BLaER1 treated with 17β-estradiol and CSF1 and Interleukin-3, amounts not matched to agents 10 nM and 100 nM (cell line): ENCODE measurements around the gene SAMSN1.

ENCODE experiments used
- H3K27ac ChIP-seq, 11 experiments: shearing (Covaris generic); formaldehyde crosslinking; 2 replicates each; pipeline ENCODE4 v1.8.1; 2022
- H3K27me3 ChIP-seq, 11 experiments: shearing (Covaris generic); formaldehyde crosslinking; 2 replicates each; pipeline ENCODE4 v1.8.1; 2022
- H3K36me3 ChIP-seq, 11 experiments: shearing (Covaris generic); formaldehyde crosslinking; 2 replicates each; pipeline ENCODE4 v1.8.1; 2022
- H3K4me1 ChIP-seq, 10 experiments: shearing (Covaris generic); formaldehyde crosslinking; 2 replicates each; pipeline ENCODE4 v1.8.1; 2022
- H3K4me2 ChIP-seq, 11 experiments: shearing (Covaris generic); formaldehyde crosslinking; 2 replicates each; pipeline ENCODE4 v1.8.1; 2022
- H3K4me3 ChIP-seq, 10 experiments: shearing (Covaris generic); formaldehyde crosslinking; 2 replicates each; pipeline ENCODE4 v1.8.1; 2022
- H3K9ac ChIP-seq, 11 experiments: shearing (Covaris generic); formaldehyde crosslinking; 2 replicates each; pipeline ENCODE4 v1.8.1; 2022
- H3K9me3 ChIP-seq, 11 experiments: shearing (Covaris generic); formaldehyde crosslinking; replicated peaks in 1 of 11; 2 replicates each; pipeline ENCODE4 v1.8.1; 2022
- H4K20me1 ChIP-seq, 11 experiments: shearing (Covaris generic); formaldehyde crosslinking; 2 replicates each; pipeline ENCODE4 v1.8.1; 2022
- Cebpa-rat ChIP-seq, 11 experiments: shearing (Covaris generic); IDR thresholded peaks; 2 replicates each; pipeline ENCODE4 v1.8.1; 2022

Gene SAMSN1

DNA sequence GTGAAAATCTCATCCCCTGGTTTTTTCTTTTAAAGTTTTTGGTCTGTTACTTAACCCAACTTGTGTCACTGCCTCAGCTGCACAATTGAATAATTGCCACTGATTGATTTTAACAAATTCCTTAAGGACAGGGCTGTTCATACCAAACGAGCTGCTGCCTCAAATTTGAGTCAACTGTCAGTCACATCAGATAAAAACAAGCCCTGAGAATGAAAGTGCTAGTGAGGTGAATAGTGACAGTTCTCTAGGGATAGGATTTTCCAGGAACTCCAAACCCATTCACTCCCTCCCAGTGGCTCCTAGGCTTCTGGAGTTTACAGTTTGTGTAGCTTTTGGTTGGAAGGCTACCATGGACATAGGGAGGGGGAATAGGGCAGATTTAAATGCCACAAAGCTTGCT, 79.4 kb downstream of the SAMSN1 start:
- H3K9ac ChIP-seq = no peak overlapping the region
- no peak overlapping the region for H3K27ac ChIP-seq
- no peaks in the 10 kb centered on the region for H4K20me1 ChIP-seq
- H3K27me3 ChIP-seq = no peaks in the 10 kb centered on the region
- no peaks in the 10 kb centered on the region for H3K4me1 ChIP-seq
- H3K36me3 ChIP-seq = no peaks in the 10 kb centered on the region
- no peak overlapping the region for H3K4me2 ChIP-seq
- no peaks in the 10 kb centered on the region for H3K9me3 ChIP-seq
- no peak overlapping the region for H3K4me3 ChIP-seq
- no peak for TF ChIP-seq Cebpa-rat (IDR thresholded peaks at IDR 0.05)

DNA sequence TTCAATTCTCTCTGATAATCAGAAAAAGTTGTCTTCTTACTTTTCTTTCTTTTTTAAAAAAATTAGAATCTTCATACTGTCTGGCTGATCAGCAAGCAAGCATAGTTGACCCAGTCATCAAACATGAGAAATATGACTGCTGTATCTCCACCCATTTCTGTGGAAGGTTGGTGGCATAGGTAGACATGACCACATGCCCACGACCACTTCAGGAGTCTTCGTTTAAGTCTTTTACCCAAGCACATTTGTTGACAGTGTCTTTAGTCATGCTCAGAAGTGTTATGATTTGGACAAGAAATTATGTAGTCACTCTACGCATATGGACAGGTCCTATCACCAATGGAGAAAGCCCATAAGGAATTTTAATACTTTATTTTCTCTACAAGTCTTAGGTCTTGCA, 88.4 kb downstream of the SAMSN1 start:
- H3K4me1 ChIP-seq = peaks cover 0 to 13% (median 0%) of the 10 kb centered on the region in 10 experiments; a peak in 1 of 20 replicates
- H4K20me1 ChIP-seq = no peaks in the 10 kb centered on the region
- no peak overlapping the region for H3K4me2 ChIP-seq
- H3K36me3 ChIP-seq = no peaks in the 10 kb centered on the region
- no peaks in the 10 kb centered on the region for H3K27me3 ChIP-seq
- H3K27ac ChIP-seq = no peak overlapping the region
- no peak overlapping the region for H3K9ac ChIP-seq
- H3K4me3 ChIP-seq = no peak overlapping the region
- TF ChIP-seq Cebpa-rat (IDR thresholded peaks at IDR 0.05) = no peak
- H3K9me3 ChIP-seq = no peaks in the 10 kb centered on the region

DNA sequence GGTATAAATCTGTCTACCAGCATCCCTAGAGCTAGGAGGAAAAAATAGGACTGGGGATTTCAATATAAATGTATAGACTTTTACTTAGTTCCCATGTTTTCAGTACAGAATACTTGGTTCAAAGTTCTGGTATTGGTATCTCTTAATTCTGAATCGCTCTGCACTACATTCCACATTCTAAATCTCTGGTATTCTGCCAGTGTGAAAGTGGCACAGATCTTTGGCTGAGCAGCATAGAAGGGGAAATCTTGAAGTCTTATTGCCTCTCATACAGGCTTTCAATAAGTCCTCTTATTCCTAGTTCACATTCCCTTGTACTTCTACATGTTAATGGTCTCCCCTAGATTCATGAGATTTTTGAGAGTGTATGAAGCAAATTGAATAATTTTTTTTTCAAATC, 89.2 kb downstream of the SAMSN1 start:
- no peak for TF ChIP-seq Cebpa-rat (IDR thresholded peaks at IDR 0.05)
- Histone ChIP-seq H3K27me3 (no peaks in the 10 kb centered on the region), H3K4me1 (peaks cover 0 to 18% (median 0%) of the 10 kb centered on the region in 10 experiments; a peak in 2 of 20 replicates), H4K20me1 (no peaks in the 10 kb centered on the region), H3K4me3 (no peak overlapping the region), H3K4me2 (no peak overlapping the region), H3K27ac (no peak overlapping the region), H3K9me3 (no peaks in the 10 kb centered on the region), H3K9ac (no peak overlapping the region), H3K36me3 (no peaks in the 10 kb centered on the region)

DNA sequence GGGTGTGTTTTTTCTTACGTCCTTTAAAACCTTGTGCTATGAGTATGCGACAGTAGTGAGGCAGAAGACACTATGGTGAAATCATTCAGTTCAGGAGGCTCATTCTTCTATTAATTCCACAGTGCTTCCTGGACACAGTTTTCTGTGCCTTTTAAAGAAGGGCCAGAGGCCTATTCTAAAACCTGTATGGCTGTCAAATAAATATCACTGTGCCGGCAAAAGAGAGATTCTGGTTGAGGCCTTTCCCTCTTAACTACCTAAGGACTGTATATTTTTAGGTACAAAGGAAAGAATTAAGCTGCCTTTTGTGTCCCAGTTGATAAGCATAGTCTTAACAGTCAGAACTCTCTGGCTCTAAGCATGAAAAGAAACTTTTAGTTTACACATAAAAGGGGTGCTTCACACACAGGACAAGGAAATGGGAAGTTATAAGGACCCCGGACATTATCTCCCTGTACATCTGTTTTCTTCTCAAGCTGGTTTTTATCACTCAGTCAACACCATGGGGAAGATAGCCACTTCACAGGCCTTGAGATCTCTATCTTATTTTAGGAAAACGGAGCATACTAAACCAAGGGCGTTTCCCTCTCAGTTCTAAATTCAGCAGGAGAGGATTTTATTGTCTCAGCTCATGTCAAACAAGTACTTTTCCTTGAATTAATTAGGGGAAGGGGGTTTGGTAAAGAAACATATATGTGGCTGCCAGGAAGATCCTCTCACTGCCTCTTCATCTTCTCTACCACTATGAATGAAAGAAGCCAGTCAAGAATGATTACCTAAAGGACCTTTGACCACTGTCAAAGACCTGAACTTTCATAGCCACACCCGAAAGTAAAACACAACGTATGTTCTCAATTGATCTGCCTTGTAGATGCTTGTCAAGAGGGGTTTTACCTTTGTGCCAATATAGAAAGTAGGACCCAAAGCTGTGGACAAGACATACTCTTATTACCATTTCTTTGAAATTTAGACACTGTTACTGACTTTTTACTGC, 91.8 kb downstream of the SAMSN1 start:
- no peak for TF ChIP-seq Cebpa-rat (IDR thresholded peaks at IDR 0.05)
- H3K27me3 ChIP-seq = no peaks in the 10 kb centered on the region
- H3K4me2 ChIP-seq = peak overlapping the region in 2 of 11 experiments; percentile 4 to 26; a peak in 2 of 22 replicates
- H3K27ac ChIP-seq = no peak overlapping the region
- H3K4me3 ChIP-seq = no peak overlapping the region
- H3K9me3 ChIP-seq = no peaks in the 10 kb centered on the region
- no peaks in the 10 kb centered on the region for H3K36me3 ChIP-seq
- H3K9ac ChIP-seq = no peak overlapping the region
- H4K20me1 ChIP-seq = no peaks in the 10 kb centered on the region
- peaks cover 0 to 18% (median 0%) of the 10 kb centered on the region in 10 experiments; a peak in 2 of 20 replicates for H3K4me1 ChIP-seq

DNA sequence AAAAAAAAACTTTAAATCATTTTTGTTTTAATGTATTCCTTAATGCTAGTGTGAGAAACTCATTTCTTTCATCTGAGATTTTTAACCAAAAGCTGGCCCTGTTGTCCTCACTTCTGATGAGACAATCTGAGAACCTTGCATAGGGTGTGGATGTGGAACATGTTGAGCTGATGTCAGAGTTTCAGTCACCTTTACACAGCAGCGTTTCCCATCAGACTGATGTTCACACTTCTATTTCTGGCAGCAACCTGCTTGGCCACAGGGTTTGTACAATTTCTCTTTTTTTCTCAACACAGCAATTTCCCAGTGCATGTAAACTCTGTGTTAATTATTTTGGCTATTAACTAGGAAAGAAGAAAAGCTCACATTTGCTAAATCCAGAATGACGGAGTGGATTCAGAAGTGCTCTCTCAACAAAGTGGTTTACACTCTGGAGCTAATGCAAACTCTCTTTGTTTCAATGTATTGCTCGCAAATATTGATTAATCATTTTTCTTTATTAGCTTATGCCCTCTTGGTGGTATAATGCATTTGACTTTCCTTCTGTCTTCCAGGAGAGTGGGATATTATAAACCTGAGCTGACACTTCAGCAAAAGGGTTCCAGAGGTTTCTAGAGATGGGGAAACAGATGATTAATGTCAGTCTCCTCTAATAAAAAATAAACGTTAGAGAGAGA, 92.6 kb downstream of the SAMSN1 start:
- no peaks in the 10 kb centered on the region for H3K9me3 ChIP-seq
- no peak for TF ChIP-seq Cebpa-rat (IDR thresholded peaks at IDR 0.05)
- peaks cover 0 to 18% (median 0%) of the 10 kb centered on the region in 10 experiments; a peak in 2 of 20 replicates for H3K4me1 ChIP-seq
- no peaks in the 10 kb centered on the region for H4K20me1 ChIP-seq
- no peak overlapping the region for H3K4me3 ChIP-seq
- no peaks in the 10 kb centered on the region for H3K36me3 ChIP-seq
- no peaks in the 10 kb centered on the region for H3K27me3 ChIP-seq
- no peak overlapping the region for H3K9ac ChIP-seq
- no peak overlapping the region for H3K4me2 ChIP-seq
- no peak overlapping the region for H3K27ac ChIP-seq

DNA sequence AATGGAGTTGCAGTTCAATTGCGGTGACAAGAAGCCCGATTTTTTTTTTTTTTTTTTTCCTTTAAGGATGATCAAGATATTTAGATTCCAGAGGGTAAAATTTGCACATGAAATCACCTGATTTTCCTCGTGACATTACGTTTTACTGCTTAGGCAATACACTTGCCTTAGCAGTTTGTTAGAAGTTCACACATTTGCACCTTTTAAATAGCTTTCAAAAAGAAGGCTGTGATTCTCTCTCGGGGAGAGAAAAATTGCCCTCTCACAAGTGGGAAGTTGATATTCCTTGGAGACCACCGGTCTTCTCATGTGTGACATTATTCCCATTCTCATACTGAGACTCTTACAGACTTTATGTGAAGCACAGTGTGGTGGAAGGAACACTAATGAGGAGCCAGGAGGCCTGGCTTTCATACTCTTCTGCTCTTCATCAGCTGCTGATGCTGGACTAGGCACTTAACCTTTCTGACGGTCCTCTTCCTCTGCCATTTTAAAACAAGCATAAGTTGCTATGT, 93.3 kb downstream of the SAMSN1 start:
- no peaks in the 10 kb centered on the region for H3K36me3 ChIP-seq
- no peaks in the 10 kb centered on the region for H3K27me3 ChIP-seq
- H3K27ac ChIP-seq = no peak overlapping the region
- no peak for TF ChIP-seq Cebpa-rat (IDR thresholded peaks at IDR 0.05)
- H4K20me1 ChIP-seq = no peaks in the 10 kb centered on the region
- 0 out of 22 replicates have a peak overlapping the region, but pooled peaks of 1 of the 11 experiments have one; percentile 15 for H3K4me2 ChIP-seq
- no peak overlapping the region for H3K4me3 ChIP-seq
- peaks cover 0 to 18% (median 0%) of the 10 kb centered on the region in 10 experiments; a peak in 2 of 20 replicates for H3K4me1 ChIP-seq
- H3K9me3 ChIP-seq = no peaks in the 10 kb centered on the region
- no peak overlapping the region for H3K9ac ChIP-seq

DNA sequence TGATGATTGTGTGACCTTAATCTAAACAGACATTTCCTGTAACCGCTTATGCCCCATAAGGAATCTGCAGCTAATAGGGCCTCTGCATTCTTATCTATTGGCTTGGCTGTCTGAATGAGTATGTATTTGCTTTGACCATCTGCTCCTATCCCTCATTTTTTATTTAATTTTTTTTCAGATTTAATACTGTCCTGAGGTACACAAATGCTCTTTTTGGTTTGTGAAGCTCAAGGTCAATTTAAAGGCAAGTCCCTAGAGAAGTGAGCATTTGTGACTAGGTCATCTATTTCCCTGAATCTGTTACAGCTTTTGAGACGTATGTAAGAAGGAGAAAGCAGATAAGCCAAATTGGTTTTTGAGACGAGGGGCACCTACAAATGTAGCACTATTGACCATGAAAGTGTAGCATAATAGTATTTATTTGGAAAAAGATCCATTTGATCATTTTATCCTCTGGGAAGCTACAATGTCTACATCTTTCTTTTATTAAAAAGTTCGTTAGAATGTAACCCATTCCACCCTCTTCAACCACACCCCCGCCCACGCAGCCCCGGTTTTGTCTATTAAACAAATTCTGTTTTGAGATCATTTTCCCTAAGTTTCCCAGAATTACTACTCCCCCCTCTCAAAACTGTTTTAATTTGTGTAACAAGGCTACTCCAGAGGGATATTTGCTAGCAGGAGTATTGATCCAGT, 93.9 kb downstream of the SAMSN1 start:
- Histone ChIP-seq H3K4me1 (peaks cover 0 to 18% (median 0%) of the 10 kb centered on the region in 10 experiments; a peak in 2 of 20 replicates), H3K4me2 (0 out of 22 replicates have a peak overlapping the region, but pooled peaks of 1 of the 11 experiments have one; percentile 15), H3K4me3 (no peak overlapping the region), H3K36me3 (no peaks in the 10 kb centered on the region), H4K20me1 (no peaks in the 10 kb centered on the region), H3K27ac (no peak overlapping the region), H3K9ac (no peak overlapping the region), H3K27me3 (no peaks in the 10 kb centered on the region), H3K9me3 (no peaks in the 10 kb centered on the region)
- TF ChIP-seq Cebpa-rat (IDR thresholded peaks at IDR 0.05) = no peak

DNA sequence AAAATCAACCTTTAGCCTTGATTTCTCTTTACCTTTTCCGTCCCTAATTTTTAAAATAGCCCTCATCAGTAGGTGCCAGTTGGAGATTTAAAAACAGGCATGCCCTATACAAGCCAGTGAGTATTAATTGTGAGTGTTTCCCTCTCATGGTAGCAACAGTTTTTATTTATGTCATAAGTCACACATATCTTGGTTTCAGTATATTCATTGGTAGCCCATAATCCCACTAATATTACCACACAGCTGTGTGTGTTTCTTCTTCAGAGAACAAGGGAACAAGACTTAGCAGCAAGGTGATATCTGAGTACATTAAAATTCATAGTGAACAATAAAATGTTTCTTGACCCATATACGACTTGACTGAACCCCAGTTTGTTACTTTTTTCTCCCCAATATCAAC, 94.6 kb downstream of the SAMSN1 start:
- no peaks in the 10 kb centered on the region for H3K36me3 ChIP-seq
- H3K4me3 ChIP-seq = no peak overlapping the region
- no peak for TF ChIP-seq Cebpa-rat (IDR thresholded peaks at IDR 0.05)
- H3K9ac ChIP-seq = no peak overlapping the region
- no peaks in the 10 kb centered on the region for H3K27me3 ChIP-seq
- no peaks in the 10 kb centered on the region for H3K9me3 ChIP-seq
- peaks cover 0 to 18% (median 0%) of the 10 kb centered on the region in 10 experiments; a peak in 2 of 20 replicates for H3K4me1 ChIP-seq
- H4K20me1 ChIP-seq = no peaks in the 10 kb centered on the region
- no peak overlapping the region for H3K27ac ChIP-seq
- no peak overlapping the region for H3K4me2 ChIP-seq

DNA sequence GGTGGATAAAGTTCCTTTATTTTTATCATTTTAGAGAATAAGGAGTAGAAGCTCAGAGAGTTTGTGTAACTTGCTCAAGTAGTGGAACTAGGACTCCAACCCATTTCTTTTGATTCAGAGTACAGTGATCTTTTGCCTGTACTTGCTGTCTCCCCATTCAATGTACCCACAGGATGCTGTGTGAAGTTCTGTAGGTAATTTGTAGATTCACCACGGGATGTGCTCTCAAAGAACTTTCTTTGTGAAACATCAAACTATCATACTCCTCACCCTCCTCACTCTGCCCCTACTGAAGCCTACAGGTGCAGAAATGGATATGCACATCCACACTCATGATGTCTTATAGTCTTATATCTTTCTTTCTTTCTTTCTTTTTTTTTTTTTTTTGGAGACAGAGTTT, 97.3 kb downstream of the SAMSN1 start:
- Histone ChIP-seq H3K4me1 (peaks cover 0 to 15% (median 0%) of the 10 kb centered on the region in 10 experiments; a peak in 2 of 20 replicates), H3K27ac (no peak overlapping the region), H3K4me3 (no peak overlapping the region), H3K4me2 (no peak overlapping the region), H3K9ac (no peak overlapping the region), H3K27me3 (no peaks in the 10 kb centered on the region), H3K9me3 (no peaks in the 10 kb centered on the region), H3K36me3 (no peaks in the 10 kb centered on the region), H4K20me1 (no peaks in the 10 kb centered on the region)
- TF ChIP-seq Cebpa-rat (IDR thresholded peaks at IDR 0.05) = no peak
